ENCODE measurements around the gene FBXO5. TPM values are rescaled to one million over a fixed set of nuclear protein-coding genes. Genes with fewer than 3 reads are reported as not detected.

Gene FBXO5
- polyA plus RNA-seq, 1 donor (not counting 4 experiments of a cell fraction or from before 2014, with no cell fraction given) = 9.0 TPM

DNA sequence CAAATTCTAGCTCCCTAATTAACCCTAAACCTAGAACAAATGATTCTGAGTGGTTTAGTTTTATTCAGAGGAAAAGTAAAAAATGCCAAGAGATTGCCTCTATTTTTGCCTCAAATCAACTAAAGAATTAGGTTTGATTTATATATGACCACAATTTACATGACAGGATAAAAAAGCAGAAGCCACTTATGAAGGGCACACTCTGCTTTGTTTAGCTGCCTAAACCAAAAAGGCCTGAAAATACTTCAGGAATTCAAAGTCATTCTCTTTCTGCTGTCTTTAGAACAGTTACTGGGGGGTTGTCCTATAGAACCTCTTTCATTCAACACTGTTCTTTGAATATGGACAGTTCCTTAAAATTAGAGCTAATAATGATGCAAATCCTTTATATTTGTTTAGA is 5.3 kb downstream of the FBXO5 start:
- DNase-seq (ENCODE audit: low read depth, low spot score) (no peak), FAIRE-seq (no peak)
- no peak overlapping the region for H2AFZ ChIP-seq (ENCODE audit: control insufficient read depth, low read length)
- H3K79me2 ChIP-seq (ENCODE audit: control insufficient read depth, insufficient read depth, low read length) = peaks cover 94% of the 10 kb centered on the region
- no peaks in the 10 kb centered on the region for H4K20me1 ChIP-seq (ENCODE audit: control insufficient read depth, extremely low read depth, insufficient read depth, low read length)
- H3K9ac ChIP-seq (ENCODE audit: control insufficient read depth, extremely low read depth, insufficient read depth, low read length) = no peak overlapping the region
- no peaks in the 10 kb centered on the region for H3K9me3 ChIP-seq (ENCODE audit: control insufficient read depth, low read depth, low read length)
- dilution Hi-C loops (cut with MboI; ENCODE audit: extremely low pct_ligation_motif_present, low sequenced_read_pairs) = no loop called here
- no peaks in the 10 kb centered on the region for H3K9me1 ChIP-seq (ENCODE audit: control insufficient read depth, extremely low read depth, insufficient read depth, low read length)
- no peak overlapping the region for H3K4me3 ChIP-seq (ENCODE audit: control insufficient read depth in 2 of 3, extremely low read depth in 1 of 3, insufficient read depth in 2 of 3, low read depth in 1 of 3, low read length in 3 of 3)
- H3K4me2 ChIP-seq (ENCODE audit: control insufficient read depth, extremely low read depth, insufficient read depth, low read depth, low read length) = no peak overlapping the region
- no peaks in the 10 kb centered on the region for H3K27me3 ChIP-seq (ENCODE audit: control insufficient read depth, extremely low read depth, insufficient read depth, low read length)
- H3K27ac ChIP-seq (ENCODE audit: control insufficient read depth, insufficient read depth, low read length) = no peak overlapping the region
- H3K36me3 ChIP-seq (ENCODE audit: control insufficient read depth in 2 of 2, extremely low read depth in 1 of 2, insufficient read depth in 2 of 2, low read length in 2 of 2) = peaks cover 0 to 13% of the 10 kb centered on the region in 2 experiments
- H3K4me1 ChIP-seq (ENCODE audit: control insufficient read depth, extremely low read depth, insufficient read depth, low read length) = peaks cover 16% of the 10 kb centered on the region
- TF ChIP-seq, protein P1, sequence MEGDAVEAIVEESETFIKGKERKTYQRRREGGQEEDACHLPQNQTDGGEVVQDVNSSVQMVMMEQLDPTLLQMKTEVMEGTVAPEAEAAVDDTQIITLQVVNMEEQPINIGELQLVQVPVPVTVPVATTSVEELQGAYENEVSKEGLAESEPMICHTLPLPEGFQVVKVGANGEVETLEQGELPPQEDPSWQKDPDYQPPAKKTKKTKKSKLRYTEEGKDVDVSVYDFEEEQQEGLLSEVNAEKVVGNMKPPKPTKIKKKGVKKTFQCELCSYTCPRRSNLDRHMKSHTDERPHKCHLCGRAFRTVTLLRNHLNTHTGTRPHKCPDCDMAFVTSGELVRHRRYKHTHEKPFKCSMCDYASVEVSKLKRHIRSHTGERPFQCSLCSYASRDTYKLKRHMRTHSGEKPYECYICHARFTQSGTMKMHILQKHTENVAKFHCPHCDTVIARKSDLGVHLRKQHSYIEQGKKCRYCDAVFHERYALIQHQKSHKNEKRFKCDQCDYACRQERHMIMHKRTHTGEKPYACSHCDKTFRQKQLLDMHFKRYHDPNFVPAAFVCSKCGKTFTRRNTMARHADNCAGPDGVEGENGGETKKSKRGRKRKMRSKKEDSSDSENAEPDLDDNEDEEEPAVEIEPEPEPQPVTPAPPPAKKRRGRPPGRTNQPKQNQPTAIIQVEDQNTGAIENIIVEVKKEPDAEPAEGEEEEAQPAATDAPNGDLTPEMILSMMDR (optimal IDR thresholded peaks at IDR 0.05 in 1 of 3, IDR thresholded peaks at IDR 0.05 in 1 of 3, conservative IDR thresholded peaks at IDR 0.05 in 1 of 3; ENCODE audit: extremely low read depth in 1 of 3, insufficient read depth in 2 of 3, low read length in 3 of 3) = no peak
- no peak for TF ChIP-seq EZH2 (IDR thresholded peaks at IDR 0.05; ENCODE audit: low read length)

DNA sequence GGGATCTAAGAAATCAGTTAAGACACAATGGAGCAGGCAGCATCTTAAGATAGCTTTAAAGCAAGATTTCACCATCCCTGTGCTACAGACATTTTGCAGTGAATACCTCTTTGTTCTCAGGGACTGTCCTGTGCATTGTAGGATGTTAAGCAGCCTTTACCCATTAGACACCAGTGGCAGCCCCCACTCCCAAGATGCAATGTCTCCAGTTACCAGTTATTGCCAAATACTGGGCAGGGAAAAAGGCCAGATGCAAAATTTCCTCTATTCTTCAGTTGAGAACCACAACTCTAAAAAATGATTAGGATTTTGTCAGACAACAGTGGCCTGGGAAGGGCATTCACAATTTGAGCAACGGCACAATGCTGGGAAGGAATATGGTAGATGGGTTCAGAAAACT is 6.1 kb downstream of the FBXO5 start:
- dilution Hi-C loops (cut with MboI; ENCODE audit: extremely low pct_ligation_motif_present, low sequenced_read_pairs) = no loop called here
- H3K9me1 ChIP-seq (ENCODE audit: control insufficient read depth, extremely low read depth, insufficient read depth, low read length) = no peaks in the 10 kb centered on the region
- H4K20me1 ChIP-seq (ENCODE audit: control insufficient read depth, extremely low read depth, insufficient read depth, low read length) = no peaks in the 10 kb centered on the region
- no peak overlapping the region for H2AFZ ChIP-seq (ENCODE audit: control insufficient read depth, low read length)
- FAIRE-seq (no peak), DNase-seq (ENCODE audit: low read depth, low spot score) (no peak)
- TF ChIP-seq, protein P1 (optimal IDR thresholded peaks at IDR 0.05 in 1 of 3, IDR thresholded peaks at IDR 0.05 in 1 of 3, conservative IDR thresholded peaks at IDR 0.05 in 1 of 3; ENCODE audit: extremely low read depth in 1 of 3, insufficient read depth in 2 of 3, low read length in 3 of 3) = no peak
- no peak for TF ChIP-seq EZH2 (IDR thresholded peaks at IDR 0.05; ENCODE audit: low read length)
- H3K36me3 ChIP-seq (ENCODE audit: control insufficient read depth in 2 of 2, extremely low read depth in 1 of 2, insufficient read depth in 2 of 2, low read length in 2 of 2) = peaks cover 0 to 13% of the 10 kb centered on the region in 2 experiments
- H3K4me2 ChIP-seq (ENCODE audit: control insufficient read depth, extremely low read depth, insufficient read depth, low read depth, low read length) = no peak overlapping the region
- H3K4me1 ChIP-seq (ENCODE audit: control insufficient read depth, extremely low read depth, insufficient read depth, low read length) = peaks cover 16% of the 10 kb centered on the region
- H3K9me3 ChIP-seq (ENCODE audit: control insufficient read depth, low read depth, low read length) = no peaks in the 10 kb centered on the region
- H3K4me3 ChIP-seq (ENCODE audit: control insufficient read depth in 2 of 3, extremely low read depth in 1 of 3, insufficient read depth in 2 of 3, low read depth in 1 of 3, low read length in 3 of 3) = no peak overlapping the region
- H3K79me2 ChIP-seq (ENCODE audit: control insufficient read depth, insufficient read depth, low read length) = peaks cover 86% of the 10 kb centered on the region
- H3K27ac ChIP-seq (ENCODE audit: control insufficient read depth, insufficient read depth, low read length) = no peak overlapping the region
- no peak overlapping the region for H3K9ac ChIP-seq (ENCODE audit: control insufficient read depth, extremely low read depth, insufficient read depth, low read length)
- no peaks in the 10 kb centered on the region for H3K27me3 ChIP-seq (ENCODE audit: control insufficient read depth, extremely low read depth, insufficient read depth, low read length)
